ENCODE data around the gene SELENON.

The SELENON gene

DNA sequence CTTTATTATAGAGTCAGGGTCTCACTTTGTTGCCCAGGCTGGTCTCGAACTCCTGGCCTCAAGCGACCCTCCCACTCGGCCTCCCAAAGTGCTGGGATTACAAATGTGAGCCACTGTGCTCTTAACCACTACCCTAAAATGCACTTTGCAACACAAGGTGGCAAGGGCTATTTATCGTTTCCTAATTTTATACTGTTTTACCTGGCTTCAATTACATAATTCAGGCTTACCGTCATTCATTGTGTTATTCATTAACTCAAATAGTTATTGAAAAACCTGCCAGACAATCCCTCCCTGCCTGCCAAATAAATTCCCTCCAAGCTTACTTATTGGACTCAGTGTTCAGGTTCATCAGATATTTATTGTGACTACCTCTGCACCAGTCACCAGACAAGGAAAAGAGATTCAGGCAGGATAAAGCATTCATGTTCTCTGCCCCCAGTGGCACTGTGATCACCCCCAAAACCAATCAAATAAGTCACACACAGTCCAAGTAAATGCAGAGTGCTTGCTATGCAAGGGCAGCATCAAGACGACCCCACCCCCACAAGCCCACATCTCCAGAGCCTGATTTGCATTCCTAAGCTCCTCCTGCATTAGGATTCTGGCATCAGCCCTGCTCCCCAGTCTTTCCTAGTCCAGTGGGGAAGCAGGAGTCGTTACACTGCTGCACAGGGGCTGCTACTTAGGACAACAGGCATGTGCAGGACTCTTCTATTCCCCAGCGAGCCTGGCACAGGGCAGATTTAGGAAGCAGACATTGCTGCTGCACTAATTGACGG, 67.4 kb downstream of the SELENON start:
- Histone ChIP-seq H2AK5ac (ENCODE audit: low read length) (no peak overlapping the region), H3K79me1 (ENCODE audit: low read length) (no peaks in the 10 kb centered on the region), H4K91ac (ENCODE audit: low read depth, low read length) (no peak overlapping the region), H2BK5ac (ENCODE audit: low read depth, low read length, poor library complexity) (no peak overlapping the region), H3K23ac (ENCODE audit: low read length) (no peak overlapping the region), H3K9me3 (ENCODE audit: insufficient read depth, low read depth, low read length) (no peaks in the 10 kb centered on the region), H3K27ac (ENCODE audit: low read depth, low read length) (no peak overlapping the region), H4K8ac (ENCODE audit: low read depth, low read length) (no peak overlapping the region), H3K36me3 (ENCODE audit: control insufficient read depth in 1 of 2, insufficient read depth in 2 of 2, low read length in 2 of 2) (peaks cover 23 to 36% of the 10 kb centered on the region in 2 experiments), H3K9ac (ENCODE audit: low read length) (no peak overlapping the region), H3K4ac (ENCODE audit: low read depth, low read length) (no peak overlapping the region), H3K27me3 (ENCODE audit: insufficient read depth, low read length) (no peaks in the 10 kb centered on the region), H2BK12ac (ENCODE audit: low read length) (no peak overlapping the region), H3K14ac (ENCODE audit: low read length) (no peak overlapping the region), H3K4me1 (ENCODE audit: control insufficient read depth in 1 of 2, insufficient read depth in 2 of 2, low read length in 2 of 2) (peaks cover 3 to 12% of the 10 kb centered on the region in 2 experiments), H3K18ac (ENCODE audit: low read length) (no peak overlapping the region), H2BK120ac (ENCODE audit: insufficient read depth, low read length, poor library complexity) (no peak overlapping the region), H4K12ac (ENCODE audit: low read depth, low read length) (no peak overlapping the region), H3K4me3 (ENCODE audit: low read depth, low read length) (no peak overlapping the region), H3K79me2 (ENCODE audit: control insufficient read depth, insufficient read depth, low read length, poor library complexity) (no peaks in the 10 kb centered on the region), H3K4me2 (ENCODE audit: low read length) (no peak overlapping the region), H2AFZ (ENCODE audit: insufficient read depth, low read length, poor library complexity) (no peak overlapping the region)
- DNase-seq = no peak
- no CpG with 5 or more reads among the region's 9 CpGs for WGBS (ENCODE audit: extremely low coverage, insufficient coverage, insufficient read length)

Data from trophoblast cell (in vitro differentiated cells and primary cell).